Stimulated activated CD4-positive, alpha-beta T cell treated with anti-CD3 and anti-CD28 coated beads, Interleukin-1b, Interleukin-23, amount 100 ng/mL, for 1 hour (primary cell): Measurements from ENCODE around the gene EXOC4.
"Not testable (repeated sequence)": the region's sequence is repeated elsewhere in the genome, so short reads cannot be mapped to it uniquely, and the experiment has no call there.

Source experiments
- DNase-seq, 2 donors: peaks; one replicate each; pipeline ENCODE4 v3.0.0-alpha.2; 2020; ENCODE audit warnings: low read depth in 2 of 2

The EXOC4 gene

DNA sequence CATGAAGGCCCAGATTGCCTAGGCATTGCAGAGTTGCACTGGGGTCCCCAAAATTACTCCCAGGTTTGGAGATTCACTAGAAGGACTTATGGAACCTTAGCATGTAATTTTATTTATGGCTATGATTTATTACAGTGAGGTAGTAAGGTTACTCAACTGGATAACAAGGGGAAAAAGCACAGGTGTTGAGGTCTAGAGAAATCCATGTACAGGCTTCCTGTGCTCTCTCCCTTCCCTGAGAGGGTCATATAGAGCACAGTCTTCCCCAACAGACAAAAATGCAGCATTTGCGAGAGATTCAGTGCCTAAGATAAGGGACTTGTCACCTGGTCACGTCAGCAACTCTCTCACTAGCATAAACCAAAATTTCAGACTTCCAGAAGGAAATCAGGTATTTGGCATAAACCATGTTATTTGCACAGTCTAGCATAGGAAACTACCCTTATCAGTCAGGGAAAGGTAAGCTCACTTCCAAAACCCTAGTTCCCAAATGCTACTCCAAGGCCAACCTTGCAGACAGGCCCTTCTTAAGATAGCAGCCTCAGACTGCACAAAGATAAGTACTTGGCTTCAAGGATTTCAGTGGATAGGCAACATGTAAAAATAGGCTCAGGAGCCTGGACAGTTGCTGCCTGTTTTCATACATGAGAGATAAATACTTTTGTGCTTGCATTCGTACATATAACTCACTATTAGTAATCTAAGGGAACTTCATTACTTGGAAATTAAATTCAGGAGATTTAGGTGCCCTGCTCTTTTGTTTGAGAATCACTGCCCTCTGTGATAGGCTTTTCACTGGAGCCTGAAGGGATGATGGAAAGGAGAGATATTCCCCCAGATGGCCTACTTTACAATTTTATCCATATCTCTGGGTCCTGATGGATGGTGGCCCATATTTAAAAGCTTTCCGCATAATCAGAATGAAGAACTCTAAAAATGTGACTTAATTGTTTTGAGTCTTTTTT is 495.8 kb downstream of the EXOC4 start:
- DNase-seq, result no peak

DNA sequence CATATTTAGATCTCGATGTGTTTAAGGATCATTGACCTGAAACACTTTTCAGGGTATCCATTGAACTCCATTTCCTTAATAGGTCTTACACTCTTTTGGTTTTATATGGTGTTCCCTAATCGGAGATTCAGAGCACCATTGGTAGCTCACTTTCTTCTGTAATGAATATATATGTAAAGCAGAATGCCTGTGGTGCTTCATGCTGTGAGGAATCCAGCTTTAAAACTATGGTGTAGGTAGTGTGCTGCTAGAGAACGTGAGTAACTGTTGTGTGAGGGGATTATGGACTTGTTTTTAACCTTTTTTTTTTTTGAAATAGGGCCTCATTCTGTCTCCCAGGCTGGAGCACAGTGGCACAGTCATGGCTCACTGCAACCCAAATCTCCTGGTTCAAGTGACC is 497.4 kb downstream of the EXOC4 start:
- DNase-seq, result no peak

GRCh38 chr7:133751079-133751478 is 498.2 kb downstream of the EXOC4 start:
- no peak for DNase-seq

DNA sequence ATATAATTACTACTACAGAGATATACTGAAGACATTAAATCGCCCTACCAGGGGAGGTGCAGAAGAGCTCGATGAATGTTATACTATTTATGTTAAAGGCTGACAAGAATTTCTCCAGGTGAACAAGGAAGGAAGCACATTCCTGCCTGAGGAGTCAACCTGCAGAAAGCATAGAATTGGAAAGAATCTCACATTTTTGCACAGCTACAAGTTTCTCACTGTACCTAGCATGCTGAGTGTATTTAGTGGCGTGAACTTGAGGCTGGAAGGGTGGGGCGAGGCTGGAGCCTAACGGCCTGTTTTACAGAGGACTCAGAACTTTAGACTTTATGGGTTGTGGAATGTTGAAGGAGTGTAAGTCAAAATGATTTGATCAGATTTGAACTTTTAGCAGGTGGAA is 500.6 kb downstream of the EXOC4 start:
- DNase-seq, result no peak

- no peak for DNase-seq
Measured at GRCh38 chr7:133754708-133755107, 501.8 kb downstream of the EXOC4 start.

DNA sequence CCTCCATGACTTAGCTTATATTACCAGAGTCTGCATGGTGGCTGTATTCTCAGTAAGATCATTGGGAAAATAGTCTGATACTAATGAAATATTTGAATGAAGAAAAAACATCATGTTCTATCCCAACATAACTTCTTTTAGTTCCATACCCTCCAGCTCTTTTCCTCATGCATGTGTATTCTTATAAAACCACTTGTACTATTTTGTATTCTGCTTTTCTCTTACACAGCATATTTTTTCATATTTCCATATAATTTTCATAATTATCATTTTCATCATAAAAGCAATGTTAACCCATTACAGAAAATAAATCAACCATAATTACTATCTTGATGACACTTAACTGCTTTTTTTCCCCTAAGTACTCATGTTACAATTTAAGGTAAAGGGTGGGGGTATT is 503.0 kb downstream of the EXOC4 start:
- no peak for DNase-seq

DNA sequence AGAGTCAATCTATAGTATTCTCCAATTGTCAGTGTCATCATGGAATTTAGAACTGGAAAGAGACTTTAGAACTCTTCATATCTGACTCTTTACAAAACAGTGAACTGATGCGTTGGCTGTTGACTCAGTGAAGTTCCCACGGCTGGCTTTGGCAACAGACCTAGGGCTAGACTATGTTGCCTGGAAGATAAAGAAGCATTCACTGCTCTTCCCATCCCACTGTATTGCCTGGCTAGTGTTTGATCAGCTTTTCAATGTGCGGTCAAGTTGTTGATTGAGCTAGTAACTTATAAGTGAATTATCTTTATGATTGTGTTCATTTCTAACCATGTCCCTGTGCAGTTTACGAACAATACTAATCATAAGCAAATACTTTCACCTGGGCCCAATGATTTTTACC is 508.6 kb downstream of the EXOC4 start:
- no peak for DNase-seq

GRCh38 chr7:133763076-133763640 is 510.3 kb downstream of the EXOC4 start:
- no peak for DNase-seq

DNA sequence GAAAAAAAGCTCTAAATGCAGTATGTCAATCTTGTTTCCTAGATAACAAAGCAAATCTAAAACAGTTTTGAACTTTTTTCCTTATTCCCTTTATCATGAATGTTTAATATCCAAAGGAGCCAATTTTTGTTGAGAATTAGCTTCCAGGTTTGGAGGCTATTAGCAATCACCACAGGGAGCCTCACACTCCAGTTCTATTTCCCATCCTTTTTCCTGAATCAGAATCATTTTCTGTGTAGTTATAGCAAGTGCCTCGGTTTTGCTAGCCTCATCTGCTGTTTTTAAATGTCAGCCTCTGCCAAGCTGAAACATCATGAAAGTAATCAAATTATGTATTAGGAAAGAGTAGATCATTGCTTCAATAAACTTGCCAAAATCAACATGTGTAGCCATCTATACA is 516.8 kb downstream of the EXOC4 start:
- no peak for DNase-seq

DNA sequence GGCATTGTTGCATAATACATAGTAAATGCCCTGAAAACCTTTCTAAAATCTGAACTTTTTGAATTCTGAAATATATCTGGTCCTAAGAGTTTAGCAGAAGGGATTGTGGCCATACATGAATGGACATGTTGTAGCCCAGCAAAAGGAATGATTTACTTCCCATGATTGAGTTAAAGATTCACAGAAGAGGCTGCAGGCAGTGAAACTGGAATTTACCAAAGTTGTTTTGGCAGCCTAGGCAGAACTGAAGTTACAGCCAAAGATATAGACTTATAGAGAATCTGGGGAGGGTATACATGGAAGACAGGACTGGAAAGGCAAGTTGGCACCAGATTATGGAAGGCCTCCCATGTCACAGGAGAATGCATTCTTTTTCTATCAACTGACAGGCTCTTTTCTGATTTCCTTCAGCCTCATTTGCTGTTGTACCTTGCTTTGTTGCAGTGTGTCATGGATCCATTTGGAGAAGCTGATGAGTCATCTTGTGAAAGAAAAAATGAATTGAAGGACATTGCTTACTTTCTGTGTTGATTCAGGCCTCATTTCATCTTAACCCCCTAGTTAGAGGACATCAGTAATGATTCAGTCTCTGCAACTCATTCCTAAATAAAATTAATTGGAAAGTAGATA is 518.1 kb downstream of the EXOC4 start:
- no peak for DNase-seq

DNA sequence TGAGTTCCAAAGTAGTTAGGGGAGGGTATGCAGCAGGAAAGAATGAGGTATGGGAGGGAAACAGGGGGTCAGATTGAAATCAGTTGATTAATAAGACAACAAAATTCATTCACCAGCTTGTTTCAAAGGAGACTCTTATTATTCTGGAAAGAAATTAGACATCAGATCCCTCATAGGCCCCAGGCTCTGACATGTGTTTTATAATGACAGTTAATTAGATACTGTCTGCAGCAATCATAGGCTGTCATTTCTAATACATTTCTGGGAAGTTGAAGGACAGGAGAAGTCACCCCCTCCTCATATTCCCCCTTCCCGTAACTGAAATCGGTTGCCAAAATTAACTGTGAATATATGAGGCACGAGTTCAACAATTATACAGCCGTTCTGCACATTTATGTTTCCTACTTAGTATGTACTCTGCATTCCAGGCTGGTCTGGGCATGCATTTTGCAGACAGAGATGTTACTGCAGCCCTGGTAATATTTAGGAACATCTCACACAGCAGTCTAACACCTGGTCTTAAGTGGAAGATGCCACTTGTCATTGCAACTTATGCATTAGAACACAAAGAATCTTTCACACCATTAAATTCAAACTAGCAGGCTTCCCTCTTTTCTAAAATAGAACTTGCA is 519.0 kb downstream of the EXOC4 start:
- no peak for DNase-seq

DNA sequence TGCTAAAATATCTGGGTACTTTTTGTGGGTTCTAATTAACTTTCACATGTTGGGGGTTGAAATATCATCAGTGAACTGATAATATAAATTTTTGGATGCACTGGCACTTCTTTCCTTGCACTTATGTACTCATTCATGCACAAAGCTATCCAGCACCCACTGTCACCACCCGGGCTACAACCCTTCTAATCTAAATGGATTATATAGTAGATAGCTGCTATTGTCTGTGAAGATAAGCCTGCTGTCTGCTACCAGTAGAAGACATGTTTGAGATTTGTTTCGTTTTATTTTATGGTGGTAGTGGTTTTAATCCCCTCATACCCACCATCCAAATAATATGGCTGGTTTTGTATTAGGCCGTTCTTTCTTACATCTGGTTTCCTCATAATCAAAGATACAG is 520.7 kb downstream of the EXOC4 start:
- DNase-seq, result no peak

DNA sequence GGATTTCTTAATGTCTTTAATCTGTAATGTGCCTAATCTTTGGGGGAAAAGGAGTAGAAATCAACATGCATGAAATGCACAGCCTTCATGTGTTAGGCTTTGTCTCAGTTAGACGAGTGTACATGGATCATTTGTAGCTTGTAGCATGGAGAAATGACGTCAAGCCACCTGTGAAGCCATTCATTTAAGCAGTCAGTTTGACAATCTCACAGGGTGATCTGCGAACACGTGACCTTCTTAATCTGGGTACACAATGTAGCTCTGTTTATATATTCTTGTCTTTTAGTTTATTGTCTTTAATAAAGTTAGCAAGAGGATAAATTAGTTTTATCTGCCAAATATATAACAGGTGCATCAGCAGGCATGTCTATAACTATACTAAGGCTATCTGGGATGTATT is 522.3 kb downstream of the EXOC4 start:
- DNase-seq, result no peak

DNA sequence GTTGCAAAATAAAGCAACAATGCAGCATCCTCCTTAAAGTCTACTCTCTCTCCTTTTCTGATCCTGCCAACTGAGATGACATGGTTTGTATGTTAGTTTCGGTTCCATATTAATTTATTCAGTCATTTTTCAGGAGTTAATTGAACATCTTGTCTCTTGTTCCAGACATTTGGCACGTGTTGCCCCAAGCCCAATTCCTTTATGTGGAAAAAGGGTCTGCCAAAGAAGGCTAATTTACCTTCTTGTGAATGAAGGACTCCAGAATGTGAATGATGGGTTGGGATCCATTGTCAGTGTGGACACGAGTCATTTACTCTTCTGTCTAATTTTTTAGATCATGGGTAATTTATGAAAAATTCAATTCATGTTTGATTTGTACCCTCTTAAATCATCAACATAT is 523.4 kb downstream of the EXOC4 start:
- DNase-seq, result no peak

DNA sequence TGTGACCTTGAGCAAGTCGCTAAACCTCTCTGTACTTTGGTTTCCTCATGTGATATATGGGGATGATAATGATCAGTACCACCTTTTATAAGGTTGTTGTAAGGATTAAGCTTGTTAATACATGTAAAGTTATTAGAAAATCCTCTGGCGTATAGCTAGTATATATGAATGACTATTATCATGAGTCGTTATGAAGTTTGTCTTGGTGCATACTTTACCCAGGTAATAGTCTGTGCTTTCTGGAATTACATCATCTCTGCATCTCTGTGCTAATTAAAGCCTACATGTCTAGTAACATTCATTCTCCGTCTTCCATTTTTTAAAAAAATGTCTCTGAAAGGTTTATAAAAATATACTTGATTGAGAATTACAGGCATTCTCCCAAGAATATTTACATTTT is 524.8 kb downstream of the EXOC4 start:
- no peak for DNase-seq

DNA sequence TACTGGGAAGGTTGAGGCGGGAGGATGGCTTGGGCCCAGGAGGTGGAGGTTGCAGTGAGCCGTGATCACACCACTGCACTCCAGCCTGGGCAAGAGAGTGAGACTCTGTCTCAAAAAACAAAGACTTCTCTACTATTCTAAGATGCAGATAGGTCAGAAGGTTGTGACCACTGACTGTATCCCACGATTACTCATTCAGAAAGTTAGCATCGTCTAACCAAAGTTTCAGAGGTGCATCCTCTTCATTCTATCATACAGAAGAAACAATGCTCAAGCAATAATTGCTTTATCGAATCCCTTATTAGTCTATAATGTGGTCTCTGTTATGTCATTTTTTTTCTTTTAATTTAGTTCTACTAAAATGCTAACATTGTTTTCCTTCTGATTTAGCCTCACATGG is 525.6 kb downstream of the EXOC4 start:
- no peak for DNase-seq

DNA sequence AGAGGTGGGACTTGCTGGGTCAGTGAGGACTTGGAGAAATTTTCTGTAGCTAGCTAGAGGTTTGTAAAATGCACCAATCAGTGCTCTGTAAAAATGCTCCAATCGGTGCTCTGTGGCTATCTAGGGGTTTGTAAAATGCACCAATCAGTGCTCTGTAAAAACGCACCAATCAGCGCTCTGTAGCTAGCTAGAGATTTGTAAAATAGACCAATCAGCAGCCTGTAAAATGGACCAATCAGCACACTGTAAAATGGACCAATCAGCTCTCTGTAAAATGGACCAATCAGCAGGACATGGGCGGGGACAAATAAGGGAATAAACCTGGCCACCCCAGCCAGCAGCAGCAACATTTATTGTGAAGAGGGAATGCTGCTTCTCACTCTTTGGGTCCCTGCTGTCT is 526.7 kb downstream of the EXOC4 start:
- not testable (repeated sequence) for DNase-seq

GRCh38 chr7:133780912-133781311 is 528.0 kb downstream of the EXOC4 start:
- no peak for DNase-seq

DNA sequence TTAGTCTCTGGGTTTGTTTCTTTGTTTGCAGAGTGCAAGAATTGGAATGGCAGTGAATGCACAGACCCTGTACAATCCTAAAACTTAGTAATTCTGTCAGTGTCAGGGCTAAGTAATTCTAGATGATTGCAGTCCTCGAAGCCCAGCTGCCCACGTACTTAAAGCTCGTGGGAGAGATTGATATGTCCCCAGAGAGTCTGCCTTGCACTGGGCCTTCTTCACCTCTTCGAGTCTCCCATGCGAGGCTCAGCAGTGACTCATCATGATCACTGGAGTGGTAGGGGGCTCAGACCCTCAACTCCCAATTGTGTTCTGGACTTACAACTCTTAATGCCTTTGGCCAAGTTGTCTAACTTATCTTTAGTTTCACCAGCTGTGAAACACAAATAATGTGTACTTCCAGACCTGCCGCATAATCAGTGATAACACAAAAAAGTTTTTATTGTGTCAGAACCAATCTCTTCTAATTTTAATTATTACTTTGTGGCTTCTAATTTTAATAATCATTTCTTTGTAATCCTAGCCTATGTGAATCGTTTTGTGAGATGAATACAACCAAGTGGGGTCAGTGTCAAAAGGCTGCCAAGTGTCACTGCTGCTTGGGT is 528.7 kb downstream of the EXOC4 start:
- no peak for DNase-seq

DNA sequence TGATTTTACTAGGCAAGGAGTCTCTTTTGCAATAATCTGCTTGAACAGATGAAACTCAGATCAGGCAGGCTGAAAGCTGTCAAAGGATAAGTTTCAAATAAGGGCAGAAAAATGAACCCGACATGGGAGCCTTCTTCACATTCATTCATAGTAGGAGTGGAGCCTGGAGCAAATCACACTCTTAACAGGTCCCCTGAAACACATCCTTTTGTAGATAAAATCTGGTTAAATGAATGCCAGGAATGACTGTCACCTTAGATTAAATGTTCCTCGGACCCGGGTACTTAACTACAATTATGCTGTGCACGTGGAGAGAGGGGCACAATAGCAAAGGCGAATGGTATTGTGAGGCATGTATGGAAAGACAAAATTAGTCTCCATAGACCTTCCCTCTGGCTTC is 529.6 kb downstream of the EXOC4 start:
- DNase-seq, result no peak

DNA sequence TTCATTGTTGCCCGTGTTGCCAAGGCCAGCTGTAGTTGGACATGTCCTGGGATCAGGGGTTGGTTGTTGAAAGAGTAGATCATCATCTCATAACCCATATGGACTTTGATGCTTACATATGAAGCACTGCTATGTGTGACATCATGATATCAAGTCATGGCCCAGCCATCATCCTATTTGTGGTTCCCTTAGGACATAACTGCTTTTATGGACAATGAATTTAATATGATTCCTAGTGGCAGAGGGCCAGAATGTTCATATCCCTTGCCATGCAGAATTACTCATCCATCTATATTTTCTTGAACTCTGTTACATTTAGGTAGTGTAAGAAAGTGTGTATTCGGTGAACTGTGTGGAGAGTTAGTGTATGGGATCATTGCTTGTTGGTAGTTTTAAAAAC is 530.4 kb downstream of the EXOC4 start:
- DNase-seq, result no peak

- no peak for DNase-seq
Measured at GRCh38 chr7:133784486-133785001, 531.7 kb downstream of the EXOC4 start.
